ENCODE results near the gene PKD1. TPM values are rescaled to one million over a fixed set of nuclear protein-coding genes. Genes with fewer than 3 reads are reported as not detected.

Gene PKD1
- total RNA-seq, 4 donors from 2014 or later: 181 to 492 (median 352) TPM

DNA sequence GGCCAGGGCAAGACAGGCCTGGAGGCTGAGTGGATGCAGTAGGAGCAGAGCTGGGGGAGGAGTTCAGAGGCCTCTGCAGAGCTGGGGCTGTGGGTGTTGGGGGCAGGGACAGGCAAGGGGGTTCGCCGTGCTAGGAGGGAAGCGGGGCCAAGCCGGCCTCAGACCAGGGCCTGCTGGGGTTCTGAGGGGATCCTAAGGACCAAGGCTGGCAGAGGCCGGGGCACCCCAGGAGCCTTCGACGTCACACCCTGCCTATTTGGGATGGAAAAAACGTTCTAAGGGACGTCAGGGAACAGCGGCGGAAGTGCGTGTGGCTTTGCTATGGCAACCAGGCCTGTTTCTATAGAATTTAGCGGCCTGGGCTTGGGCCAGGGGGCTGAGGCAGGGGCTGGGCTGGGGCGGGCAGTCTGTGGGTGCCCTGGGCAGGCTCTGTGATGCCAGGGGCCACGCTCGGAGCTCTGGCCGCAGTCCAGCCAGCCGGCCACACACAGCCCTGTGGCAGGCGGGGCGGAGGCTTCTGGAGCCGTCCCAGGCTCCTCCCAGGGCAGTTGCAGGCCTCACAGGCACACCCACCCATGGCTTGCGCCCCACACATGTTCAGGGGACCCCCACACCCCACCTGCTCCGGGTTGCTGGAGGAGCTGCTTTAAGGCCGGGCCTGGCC, 23.6 kb upstream of the PKD1 start:
- Histone ChIP-seq H3K4me1 (peaks cover 3 to 85% (median 49%) of the 10 kb centered on the region in 3 donors), H3K4me3 (peak overlapping the region; percentile 3 to 77), H3K36me3 (peaks cover 0 to 10% of the 10 kb centered on the region in 2 donors), H3K27ac (peak overlapping the region; percentile 82 to 95 (median 94)), H3K9me3 (no peaks in the 10 kb centered on the region), H3K27me3 (no peaks in the 10 kb centered on the region)
- TF ChIP-seq, protein P1, sequence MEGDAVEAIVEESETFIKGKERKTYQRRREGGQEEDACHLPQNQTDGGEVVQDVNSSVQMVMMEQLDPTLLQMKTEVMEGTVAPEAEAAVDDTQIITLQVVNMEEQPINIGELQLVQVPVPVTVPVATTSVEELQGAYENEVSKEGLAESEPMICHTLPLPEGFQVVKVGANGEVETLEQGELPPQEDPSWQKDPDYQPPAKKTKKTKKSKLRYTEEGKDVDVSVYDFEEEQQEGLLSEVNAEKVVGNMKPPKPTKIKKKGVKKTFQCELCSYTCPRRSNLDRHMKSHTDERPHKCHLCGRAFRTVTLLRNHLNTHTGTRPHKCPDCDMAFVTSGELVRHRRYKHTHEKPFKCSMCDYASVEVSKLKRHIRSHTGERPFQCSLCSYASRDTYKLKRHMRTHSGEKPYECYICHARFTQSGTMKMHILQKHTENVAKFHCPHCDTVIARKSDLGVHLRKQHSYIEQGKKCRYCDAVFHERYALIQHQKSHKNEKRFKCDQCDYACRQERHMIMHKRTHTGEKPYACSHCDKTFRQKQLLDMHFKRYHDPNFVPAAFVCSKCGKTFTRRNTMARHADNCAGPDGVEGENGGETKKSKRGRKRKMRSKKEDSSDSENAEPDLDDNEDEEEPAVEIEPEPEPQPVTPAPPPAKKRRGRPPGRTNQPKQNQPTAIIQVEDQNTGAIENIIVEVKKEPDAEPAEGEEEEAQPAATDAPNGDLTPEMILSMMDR (IDR thresholded peaks at IDR 0.05): no peak
- TF ChIP-seq POLR2A (IDR thresholded peaks at IDR 0.05): no peak
- TF ChIP-seq POLR2AphosphoS5 (IDR thresholded peaks at IDR 0.05): no peak
- TF ChIP-seq EP300 (IDR thresholded peaks at IDR 0.05): no peak
- no peak for ATAC-seq
- 18% methylated on average over 2 of the region's 24 CpGs; no CpG with 5 or more reads in 1 of the 2 donors for WGBS, 2 donors (ENCODE audit: low coverage in 1 of 2)

DNA sequence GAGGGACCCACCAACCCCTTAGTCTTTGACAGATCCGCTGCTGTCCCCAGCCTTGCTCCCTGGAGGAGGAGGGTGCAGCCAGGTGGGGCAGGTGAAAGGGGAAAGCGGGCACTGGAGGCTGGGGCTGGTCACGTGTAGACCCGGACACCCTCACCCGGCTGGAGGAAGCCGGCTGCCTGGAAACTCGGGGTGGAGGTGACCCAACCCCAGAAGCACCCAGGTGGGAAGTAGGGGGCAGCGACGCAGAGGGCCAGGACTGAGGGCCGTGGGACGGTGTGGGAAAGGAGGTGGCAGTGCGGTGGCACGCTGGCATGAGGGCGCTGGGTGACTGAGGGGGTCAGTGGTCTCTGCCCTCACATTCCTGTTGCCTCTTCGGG, 22.6 kb upstream of the PKD1 start:
- TF ChIP-seq POLR2AphosphoS5 (IDR thresholded peaks at IDR 0.05): no peak
- TF ChIP-seq POLR2A (IDR thresholded peaks at IDR 0.05): no peak
- TF ChIP-seq, protein P1 (IDR thresholded peaks at IDR 0.05): no peak
- TF ChIP-seq EP300 (IDR thresholded peaks at IDR 0.05): no peak
- H3K27ac ChIP-seq: peak overlapping the region; percentile 82 to 95 (median 94)
- ATAC-seq: no peak

DNA sequence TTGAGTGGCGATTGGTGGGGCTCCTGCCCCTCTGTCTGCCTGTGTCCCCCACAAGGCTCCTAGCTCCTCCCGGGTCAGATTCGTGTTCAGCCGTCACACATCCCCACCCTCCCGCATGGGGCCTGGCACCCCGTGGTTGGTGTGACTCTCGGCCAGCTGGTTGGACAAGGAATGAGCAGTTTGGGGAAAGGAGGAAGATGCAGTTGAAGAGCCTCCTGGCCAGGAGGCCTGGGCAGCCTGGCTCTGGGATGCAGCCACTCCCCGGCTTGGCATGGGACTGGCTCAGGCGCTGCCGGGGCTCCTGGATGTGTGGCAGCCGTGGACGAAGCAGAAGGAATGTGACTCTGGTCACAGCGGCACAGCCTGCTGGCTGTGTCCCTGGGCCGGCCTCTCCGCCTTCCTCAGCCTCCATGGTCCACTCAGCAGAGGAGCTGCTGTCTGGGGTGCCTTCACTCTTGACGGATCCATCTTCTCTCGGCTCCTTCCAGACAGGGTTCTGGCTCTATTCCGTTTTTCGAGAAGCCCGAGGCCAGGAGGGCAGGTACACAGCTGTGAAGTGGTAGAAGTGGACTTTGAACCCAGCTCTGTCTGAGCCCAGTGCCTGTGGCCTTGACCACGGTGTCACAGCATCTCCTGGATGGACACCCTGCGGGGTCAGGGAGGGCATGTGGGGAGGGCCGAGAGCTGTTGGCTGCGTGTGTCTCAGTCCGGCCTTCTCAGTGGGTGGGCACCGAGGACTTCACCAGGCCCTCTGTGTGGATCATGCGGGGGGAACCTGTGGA, 22.0 kb upstream of the PKD1 start:
- H3K9me3 ChIP-seq: no peaks in the 10 kb centered on the region
- H3K27me3 ChIP-seq: no peaks in the 10 kb centered on the region
- no peaks in the 10 kb centered on the region for H3K36me3 ChIP-seq
- no peak for TF ChIP-seq POLR2AphosphoS5 (IDR thresholded peaks at IDR 0.05)
- TF ChIP-seq EP300 (IDR thresholded peaks at IDR 0.05): no peak
- peak overlapping the region in 1 of 2 donors; percentile 77 for H3K4me3 ChIP-seq
- peak overlapping the region; percentile 82 to 95 (median 94) for H3K27ac ChIP-seq
- peaks cover 3 to 90% (median 66%) of the 10 kb centered on the region in 3 donors for H3K4me1 ChIP-seq
- whole genome bisulfite sequencing, 2 donors (ENCODE audit: low coverage in 1 of 2): 90% methylated on average over 2 of the region's 27 CpGs; no CpG with 5 or more reads in 1 of the 2 donors
- ATAC-seq: no peak

More for the DNA sequence above, 22.6 kb upstream of the PKD1 start:
- Histone ChIP-seq H3K9me3 (no peaks in the 10 kb centered on the region), H3K4me3 (peak overlapping the region in 1 of 2 donors; percentile 77), H3K4me1 (peaks cover 3 to 90% (median 60%) of the 10 kb centered on the region in 3 donors), H3K27me3 (no peaks in the 10 kb centered on the region), H3K36me3 (peaks cover 0 to under 1% of the 10 kb centered on the region in 2 donors)
- 52 to 60% methylated on average over 1 to 8 of the region's 15 CpGs for WGBS, 2 donors (ENCODE audit: low coverage in 1 of 2)

DNA sequence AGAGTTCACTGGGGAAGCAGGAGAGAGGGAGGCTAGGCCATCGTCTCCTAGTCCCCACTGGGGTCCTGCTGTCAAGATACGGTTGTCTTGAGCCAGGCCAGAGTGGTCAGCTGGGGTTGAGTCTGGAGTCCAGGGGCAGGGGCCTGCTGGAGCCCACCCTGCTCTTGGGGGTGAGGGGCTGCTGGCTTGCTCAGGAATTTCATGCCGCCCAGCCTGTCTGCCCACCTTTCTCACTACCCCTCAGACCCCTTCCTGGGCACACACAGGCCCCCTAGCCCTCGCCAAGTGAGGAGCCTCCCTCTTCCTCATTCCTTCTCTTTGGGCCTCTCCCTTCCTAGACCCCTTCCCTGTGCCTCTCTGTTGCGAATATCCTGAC, 21.1 kb upstream of the PKD1 start:
- TF ChIP-seq EP300 (IDR thresholded peaks at IDR 0.05) (no peak), POLR2A (IDR thresholded peaks at IDR 0.05) (no peak), POLR2AphosphoS5 (IDR thresholded peaks at IDR 0.05) (no peak)
- TF ChIP-seq, protein P1 (IDR thresholded peaks at IDR 0.05): no peak
- H3K27me3 ChIP-seq: no peaks in the 10 kb centered on the region
- peaks cover 0 to 3% of the 10 kb centered on the region in 2 donors for H3K36me3 ChIP-seq
- H3K4me3 ChIP-seq: peak overlapping the region in 1 of 2 donors; percentile 77
- ATAC-seq: no peak
- peaks cover 3 to 90% (median 68%) of the 10 kb centered on the region in 3 donors for H3K4me1 ChIP-seq
- WGBS, 2 donors (ENCODE audit: low coverage in 1 of 2): 31% methylated on average over 3 of the region's 5 CpGs; no CpG with 5 or more reads in 1 of the 2 donors
- peak overlapping the region; percentile 82 to 95 (median 94) for H3K27ac ChIP-seq
- no peaks in the 10 kb centered on the region for H3K9me3 ChIP-seq
